OCI-LY7 (cell line): ENCODE results near the gene NBEAL1. TPM values are rescaled to one million over a fixed set of nuclear protein-coding genes. Genes with fewer than 3 reads are reported as not detected.

Experiments
- BruUV-seq: library from RNA; stranded (reverse); fragments of 400-500 nt; replicated peaks from 2 replicates; lab custom pipeline; 2021; lab: Mats Ljungman, UMichigan
- CTCF ChIA-PET: fragments of 300-600 bp; sonication (Branson Sonifier 250); formaldehyde crosslinking; loops from one replicate; lab custom pipeline; 2022; ENCODE audit warnings: antibody characterized with exemption; ENCODE audit not compliant: unreplicated experiment; lab: Charles Lee
- POLR2A ChIA-PET: fragments of 300-600 bp; sonication (Branson Sonifier 250); formaldehyde crosslinking; loops from one replicate; lab custom pipeline; 2022; ENCODE audit warnings: antibody characterized with exemption; lab: Charles Lee
- DNase-seq: peaks from one replicate; pipeline ENCODE4 v3.0.0-alpha.2; 2015; ENCODE audit warnings: low spot score
- H2AFZ ChIP-seq: fragments of 200-600 bp; sonication (generic), shearing (Covaris generic); 2 replicates; pipeline ENCODE4 v1.6.1; 2014; ENCODE audit warnings: mild to moderate bottlenecking, antibody characterized with exemption, low read length, moderate library complexity
- H3K27ac ChIP-seq: fragments of 200-600 bp; sonication (generic); 2 replicates; pipeline ENCODE4 v1.5.1; 2014; ENCODE audit warnings: mixed run types, low read depth, mild to moderate bottlenecking, moderate library complexity, low read length, inconsistent platforms; ENCODE audit not compliant: poor library complexity, severe bottlenecking
- H3K36me3 ChIP-seq: fragments of 200-600 bp; sonication (generic); 2 replicates; pipeline ENCODE4 v1.6.1; 2014; ENCODE audit warnings: mild to moderate bottlenecking, antibody characterized with exemption, low read length, moderate library complexity, mixed read lengths; ENCODE audit not compliant: insufficient read depth
- H3K4me1 ChIP-seq: fragments of 200-600 bp; sonication (generic); 2 replicates; pipeline ENCODE4 v1.5.1; 2014; ENCODE audit warnings: mild to moderate bottlenecking, low read length; ENCODE audit not compliant: insufficient read depth, poor library complexity, severe bottlenecking
- H3K4me2 ChIP-seq: fragments of 200-600 bp; sonication (generic); 2 replicates; pipeline ENCODE4 v1.6.1; 2014; ENCODE audit warnings: mild to moderate bottlenecking, low read length
- H3K4me3 ChIP-seq: fragments of 200-600 bp; sonication (generic); 2 replicates; pipeline ENCODE4 v1.5.1; 2014; ENCODE audit warnings: mild to moderate bottlenecking, low read depth, low read length; ENCODE audit not compliant: poor library complexity, severe bottlenecking
- H3K79me2 ChIP-seq: fragments of 200-600 bp; sonication (generic); 2 replicates; pipeline ENCODE4 v1.6.1; 2016; ENCODE audit warnings: low read depth, mild to moderate bottlenecking, low read length, moderate library complexity, mixed read lengths; ENCODE audit not compliant: insufficient read depth
- H3K9me2 ChIP-seq: fragments of 200-600 bp; sonication (generic); 2 replicates; pipeline ENCODE4 v1.6.1; 2016; ENCODE audit warnings: mild to moderate bottlenecking, low read length, mixed read lengths; ENCODE audit not compliant: insufficient read depth
- H3K9me3 ChIP-seq: fragments of 200-600 bp; sonication (generic); 2 replicates; pipeline ENCODE4 v1.6.1; 2014; ENCODE audit warnings: mild to moderate bottlenecking, mixed run types, low read length, mixed read lengths
- H4K20me1 ChIP-seq: fragments of 200-600 bp; sonication (generic); 2 replicates; pipeline ENCODE4 v1.6.1; 2014; ENCODE audit warnings: mild to moderate bottlenecking, antibody characterized with exemption, low read length, moderate library complexity, mixed read lengths; ENCODE audit not compliant: insufficient read depth
- CTCF ChIP-seq: fragments of 200-600 bp; sonication (generic); conservative IDR thresholded peaks from 2 replicates; pipeline ENCODE4 v1.5.1; 2014; ENCODE audit warnings: mild to moderate bottlenecking, antibody characterized with exemption, low read length, moderate library complexity, mixed read lengths
- EZH2phosphoT487 ChIP-seq: fragments of 200-600 bp; sonication (generic); IDR thresholded peaks from 2 replicates; pipeline ENCODE4 v1.6.1; 2018; ENCODE audit warnings: low read depth, borderline replicate concordance, mild to moderate bottlenecking, mixed run types, antibody characterized with exemption, low read length, moderate library complexity, mixed read lengths
- intact Hi-C: fragments of 100-400 bp; cut with micrococcal nuclease; formaldehyde crosslinking; loops from one replicate; pipeline ENCODE4 v1.10.0; 2022; ENCODE audit not compliant: unreplicated experiment
- total RNA-seq, 2 experiments: library from RNA; depleted of rRNA in 1 of 2; stranded (reverse); fragments of >200 nt in 1 of 2; shearing (Covaris generic) in 1 of 2; gene quantifications; 2 replicates each; pipeline ENCODE4 v1.2.3, GENCODE V29; 2014 to 2022

The NBEAL1 gene
- total RNA-seq, 2 experiments from 2014 or later = 5.9 to 10.4 TPM

- H3K27ac ChIP-seq = no peak overlapping the region
- H3K79me2 ChIP-seq = no peaks in the 10 kb centered on the region
- H3K4me3 ChIP-seq = no peak overlapping the region
- ChIA-PET CTCF (no interaction called here), POLR2A (no interaction called here)
- BruUV-seq = no TSS peak
- no peaks in the 10 kb centered on the region for H3K4me1 ChIP-seq
- no peak for DNase-seq
- H4K20me1 ChIP-seq = no peaks in the 10 kb centered on the region
- no peak overlapping the region for H2AFZ ChIP-seq
- no peak overlapping the region for H3K4me2 ChIP-seq
- H3K36me3 ChIP-seq = no peaks in the 10 kb centered on the region
- H3K9me3 ChIP-seq = no peaks in the 10 kb centered on the region
- no peak for TF ChIP-seq CTCF
- TF ChIP-seq EZH2phosphoT487 = no peak
- no peaks in the 10 kb centered on the region for H3K9me2 ChIP-seq
- intact Hi-C loops = no loop called here
Measured at GRCh38 chr2:202976809-202977208, 37.9 kb upstream of the NBEAL1 start.

- H2AFZ ChIP-seq = no peak overlapping the region
- ChIA-PET POLR2A (interaction anchor here (0.6 kb wide), 1 partner anchor 10 kb away, joined by 3 read pairs; no protein-coding TSS in a partner anchor), CTCF (no interaction called here)
- TF ChIP-seq EZH2phosphoT487 (no peak), CTCF (no peak)
- H3K9me2 ChIP-seq = no peaks in the 10 kb centered on the region
- BruUV-seq = no TSS peak
- no peaks in the 10 kb centered on the region for H3K4me1 ChIP-seq
- no peak overlapping the region for H3K4me2 ChIP-seq
- H3K9me3 ChIP-seq = no peaks in the 10 kb centered on the region
- H3K27ac ChIP-seq = no peak overlapping the region
- no peak overlapping the region for H3K4me3 ChIP-seq
- H4K20me1 ChIP-seq = no peaks in the 10 kb centered on the region
- no peak for DNase-seq
- H3K36me3 ChIP-seq = no peaks in the 10 kb centered on the region; the same call in 1 of the 2 replicates
- intact Hi-C loops = no loop called here
- H3K79me2 ChIP-seq = no peaks in the 10 kb centered on the region
Measured at GRCh38 chr2:202982779-202983491, 31.7 kb upstream of the NBEAL1 start.

- no peak overlapping the region for H3K27ac ChIP-seq
- H3K4me3 ChIP-seq = no peak overlapping the region
- no peaks in the 10 kb centered on the region for H3K36me3 ChIP-seq
- no peak overlapping the region for H3K4me2 ChIP-seq
- no peaks in the 10 kb centered on the region for H3K9me3 ChIP-seq
- H2AFZ ChIP-seq = no peak overlapping the region
- no peak for DNase-seq
- TF ChIP-seq CTCF = no peak
- TF ChIP-seq EZH2phosphoT487 = no peak
- no peaks in the 10 kb centered on the region for H3K9me2 ChIP-seq
- H4K20me1 ChIP-seq = no peaks in the 10 kb centered on the region
- ChIA-PET CTCF (no interaction called here), POLR2A (no interaction called here)
- no TSS peak for BruUV-seq
- H3K79me2 ChIP-seq = no peaks in the 10 kb centered on the region
- no peaks in the 10 kb centered on the region for H3K4me1 ChIP-seq
- intact Hi-C loops = no loop called here
Measured at GRCh38 chr2:202989749-202990148, 24.9 kb upstream of the NBEAL1 start.
